Measurements from ENCODE around the gene DUT. TPM values are rescaled to one million over a fixed set of nuclear protein-coding genes. Genes with fewer than 3 reads are reported as not detected.

Gene DUT
- total and polyA plus RNA-seq, 2 experiments from 2014 or later = 82.5 to 420 TPM

DNA sequence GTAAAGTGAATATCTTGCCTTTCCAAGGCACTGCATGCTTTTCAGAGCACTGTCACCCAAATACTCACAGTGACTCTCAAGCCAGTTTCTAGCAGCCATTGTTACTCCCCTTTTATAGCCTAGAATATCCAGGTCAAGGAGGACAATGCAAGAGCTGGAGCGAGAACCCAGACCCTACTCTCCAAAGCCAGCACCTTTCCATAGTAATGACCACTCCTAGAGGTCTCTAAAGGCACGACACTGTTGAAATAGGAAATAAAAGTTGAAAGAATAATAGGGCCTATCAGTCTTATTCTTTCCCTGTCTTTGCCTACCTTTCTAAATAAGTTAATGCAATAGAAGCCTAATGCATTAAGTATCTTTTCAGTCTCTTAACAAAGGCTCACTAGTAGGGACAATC is 33.6 kb upstream of the DUT start (continued):
- TF ChIP-seq, protein P1, sequence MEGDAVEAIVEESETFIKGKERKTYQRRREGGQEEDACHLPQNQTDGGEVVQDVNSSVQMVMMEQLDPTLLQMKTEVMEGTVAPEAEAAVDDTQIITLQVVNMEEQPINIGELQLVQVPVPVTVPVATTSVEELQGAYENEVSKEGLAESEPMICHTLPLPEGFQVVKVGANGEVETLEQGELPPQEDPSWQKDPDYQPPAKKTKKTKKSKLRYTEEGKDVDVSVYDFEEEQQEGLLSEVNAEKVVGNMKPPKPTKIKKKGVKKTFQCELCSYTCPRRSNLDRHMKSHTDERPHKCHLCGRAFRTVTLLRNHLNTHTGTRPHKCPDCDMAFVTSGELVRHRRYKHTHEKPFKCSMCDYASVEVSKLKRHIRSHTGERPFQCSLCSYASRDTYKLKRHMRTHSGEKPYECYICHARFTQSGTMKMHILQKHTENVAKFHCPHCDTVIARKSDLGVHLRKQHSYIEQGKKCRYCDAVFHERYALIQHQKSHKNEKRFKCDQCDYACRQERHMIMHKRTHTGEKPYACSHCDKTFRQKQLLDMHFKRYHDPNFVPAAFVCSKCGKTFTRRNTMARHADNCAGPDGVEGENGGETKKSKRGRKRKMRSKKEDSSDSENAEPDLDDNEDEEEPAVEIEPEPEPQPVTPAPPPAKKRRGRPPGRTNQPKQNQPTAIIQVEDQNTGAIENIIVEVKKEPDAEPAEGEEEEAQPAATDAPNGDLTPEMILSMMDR (conservative IDR thresholded peaks at IDR 0.05; ENCODE audit: low read depth in 2 of 2) = peak in 1 of 2 experiments; percentile 15; a peak in 1 of 4 replicates
- no peak for TF ChIP-seq ZNF331 (CRISPR knock-in tag; IDR thresholded peaks at IDR 0.05; ENCODE audit: low read depth)

DNA sequence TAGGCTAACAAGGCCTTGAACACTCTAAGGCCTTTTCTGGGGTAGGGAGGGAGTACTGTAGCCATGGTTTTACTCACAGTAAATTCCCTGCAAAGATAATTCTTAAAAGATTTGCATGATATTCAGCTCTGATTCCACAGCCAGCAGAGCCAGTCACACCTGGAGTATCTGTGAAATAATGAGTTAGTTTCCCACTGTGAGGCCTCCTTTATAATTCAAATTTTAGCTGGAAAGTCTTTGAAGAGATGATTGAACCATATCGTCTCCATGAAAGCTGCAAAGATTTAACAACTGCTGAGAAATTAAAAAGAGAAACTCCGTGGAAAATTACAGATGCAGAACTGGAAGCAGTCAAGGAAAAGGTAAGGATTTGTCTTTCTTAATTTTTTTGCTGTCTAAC is 32.3 kb upstream of the DUT start:
- Mint-ChIP-seq H3K9me3 (no peaks in the 10 kb centered on the region; the same call in 2 of the 3 replicates), H3K36me3 (ENCODE audit: low read depth) (peaks cover 2% of the 10 kb centered on the region; the same call in 2 of the 3 replicates), H3K4me3 (peak overlapping the region; percentile 47; the same call in 2 of the 3 replicates), H3K4me1 (peaks cover 46% of the 10 kb centered on the region), H3K27ac (peak overlapping the region; percentile 84), H3K27me3 (ENCODE audit: insufficient read depth, low read depth, poor library complexity) (no peaks in the 10 kb centered on the region)
- Histone ChIP-seq H3K4me3 (peak overlapping the region; percentile 4), H3F3A (replicated peaks; ENCODE audit: low read depth) (no peaks in the 10 kb centered on the region), H3K4me1 (ENCODE audit: insufficient read depth) (peaks cover 33% of the 10 kb centered on the region), H3K4me2 (peak overlapping the region; percentile 3), H3K9me2 (ENCODE audit: insufficient read depth) (no peaks in the 10 kb centered on the region; the same call in 1 of the 2 replicates), H2AFZ (no peak overlapping the region), H4K20me1 (replicated peaks; ENCODE audit: insufficient read depth) (no peaks in the 10 kb centered on the region), H3K36me3 (ENCODE audit: insufficient read depth) (no peaks in the 10 kb centered on the region), H3K27ac (ENCODE audit: low read depth) (peak overlapping the region; percentile 27), H3K27me3 (ENCODE audit: insufficient read depth) (no peaks in the 10 kb centered on the region), H3K79me2 (replicated peaks; ENCODE audit: insufficient read depth) (no peaks in the 10 kb centered on the region)
- TF ChIP-seq STAT1 (IDR thresholded peaks at IDR 0.05; ENCODE audit: unreplicated experiment) = no peak
- peak; percentile 90 for TF ChIP-seq NANOG (IDR thresholded peaks at IDR 0.05; ENCODE audit: borderline replicate concordance)
- TF ChIP-seq, protein P2, sequence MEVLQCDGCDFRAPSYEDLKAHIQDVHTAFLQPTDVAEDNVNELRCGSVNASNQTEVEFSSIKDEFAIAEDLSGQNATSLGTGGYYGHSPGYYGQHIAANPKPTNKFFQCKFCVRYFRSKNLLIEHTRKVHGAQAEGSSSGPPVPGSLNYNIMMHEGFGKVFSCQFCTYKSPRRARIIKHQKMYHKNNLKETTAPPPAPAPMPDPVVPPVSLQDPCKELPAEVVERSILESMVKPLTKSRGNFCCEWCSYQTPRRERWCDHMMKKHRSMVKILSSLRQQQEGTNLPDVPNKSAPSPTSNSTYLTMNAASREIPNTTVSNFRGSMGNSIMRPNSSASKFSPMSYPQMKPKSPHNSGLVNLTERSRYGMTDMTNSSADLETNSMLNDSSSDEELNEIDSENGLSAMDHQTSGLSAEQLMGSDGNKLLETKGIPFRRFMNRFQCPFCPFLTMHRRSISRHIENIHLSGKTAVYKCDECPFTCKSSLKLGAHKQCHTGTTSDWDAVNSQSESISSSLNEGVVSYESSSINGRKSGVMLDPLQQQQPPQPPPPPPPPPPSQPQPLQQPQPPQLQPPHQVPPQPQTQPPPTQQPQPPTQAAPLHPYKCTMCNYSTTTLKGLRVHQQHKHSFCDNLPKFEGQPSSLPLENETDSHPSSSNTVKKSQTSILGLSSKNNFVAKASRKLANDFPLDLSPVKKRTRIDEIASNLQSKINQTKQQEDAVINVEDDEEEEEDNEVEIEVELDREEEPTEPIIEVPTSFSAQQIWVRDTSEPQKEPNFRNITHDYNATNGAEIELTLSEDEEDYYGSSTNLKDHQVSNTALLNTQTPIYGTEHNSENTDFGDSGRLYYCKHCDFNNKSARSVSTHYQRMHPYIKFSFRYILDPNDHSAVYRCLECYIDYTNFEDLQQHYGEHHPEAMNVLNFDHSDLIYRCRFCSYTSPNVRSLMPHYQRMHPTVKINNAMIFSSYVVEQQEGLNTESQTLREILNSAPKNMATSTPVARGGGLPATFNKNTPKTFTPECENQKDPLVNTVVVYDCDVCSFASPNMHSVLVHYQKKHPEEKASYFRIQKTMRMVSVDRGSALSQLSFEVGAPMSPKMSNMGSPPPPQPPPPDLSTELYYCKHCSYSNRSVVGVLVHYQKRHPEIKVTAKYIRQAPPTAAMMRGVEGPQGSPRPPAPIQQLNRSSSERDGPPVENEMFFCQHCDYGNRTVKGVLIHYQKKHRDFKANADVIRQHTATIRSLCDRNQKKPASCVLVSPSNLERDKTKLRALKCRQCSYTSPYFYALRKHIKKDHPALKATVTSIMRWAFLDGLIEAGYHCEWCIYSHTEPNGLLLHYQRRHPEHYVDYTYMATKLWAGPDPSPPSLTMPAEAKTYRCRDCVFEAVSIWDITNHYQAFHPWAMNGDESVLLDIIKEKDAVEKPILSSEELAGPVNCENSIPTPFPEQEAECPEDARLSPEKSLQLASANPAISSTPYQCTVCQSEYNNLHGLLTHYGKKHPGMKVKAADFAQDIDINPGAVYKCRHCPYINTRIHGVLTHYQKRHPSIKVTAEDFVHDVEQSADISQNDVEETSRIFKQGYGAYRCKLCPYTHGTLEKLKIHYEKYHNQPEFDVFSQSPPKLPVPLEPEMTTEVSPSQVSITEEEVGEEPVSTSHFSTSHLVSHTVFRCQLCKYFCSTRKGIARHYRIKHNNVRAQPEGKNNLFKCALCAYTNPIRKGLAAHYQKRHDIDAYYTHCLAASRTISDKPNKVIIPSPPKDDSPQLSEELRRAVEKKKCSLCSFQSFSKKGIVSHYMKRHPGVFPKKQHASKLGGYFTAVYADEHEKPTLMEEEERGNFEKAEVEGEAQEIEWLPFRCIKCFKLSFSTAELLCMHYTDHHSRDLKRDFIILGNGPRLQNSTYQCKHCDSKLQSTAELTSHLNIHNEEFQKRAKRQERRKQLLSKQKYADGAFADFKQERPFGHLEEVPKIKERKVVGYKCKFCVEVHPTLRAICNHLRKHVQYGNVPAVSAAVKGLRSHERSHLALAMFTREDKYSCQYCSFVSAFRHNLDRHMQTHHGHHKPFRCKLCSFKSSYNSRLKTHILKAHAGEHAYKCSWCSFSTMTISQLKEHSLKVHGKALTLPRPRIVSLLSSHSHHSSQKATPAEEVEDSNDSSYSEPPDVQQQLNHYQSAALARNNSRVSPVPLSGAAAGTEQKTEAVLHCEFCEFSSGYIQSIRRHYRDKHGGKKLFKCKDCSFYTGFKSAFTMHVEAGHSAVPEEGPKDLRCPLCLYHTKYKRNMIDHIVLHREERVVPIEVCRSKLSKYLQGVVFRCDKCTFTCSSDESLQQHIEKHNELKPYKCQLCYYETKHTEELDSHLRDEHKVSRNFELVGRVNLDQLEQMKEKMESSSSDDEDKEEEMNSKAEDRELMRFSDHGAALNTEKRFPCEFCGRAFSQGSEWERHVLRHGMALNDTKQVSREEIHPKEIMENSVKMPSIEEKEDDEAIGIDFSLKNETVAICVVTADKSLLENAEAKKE (CRISPR knock-in tag; IDR thresholded peaks at IDR 0.05) = no peak
- peak; percentile 57 for ATAC-seq
- peak; percentile 65 for DNase-seq (ENCODE audit: low spot score)
